HepG2 (cell line): Measurements from ENCODE around the gene LGALS13. TPM values are rescaled to one million over a fixed set of nuclear protein-coding genes. Genes with fewer than 3 reads are reported as not detected.
A peak's percentile ranks its signal among the peaks of the same experiment; 100 is the strongest.

Experiments used
- CCDC6 ChIP-seq: sonication (generic); formaldehyde crosslinking; IDR thresholded peaks from 2 replicates; pipeline ENCODE4 v1.8.1; 2022; ENCODE audit warnings: mild to moderate bottlenecking, missing genetic modification reagents, moderate library complexity
- CEBPG ChIP-seq: IDR thresholded peaks from 2 replicates; pipeline ENCODE4 v1.6.1; 2016
- CREB1 ChIP-seq, 2 experiments: fragments of 450-650 bp in 1 of 2; IDR thresholded peaks; 2 replicates each; pipeline ENCODE4 v1.6.1; 2016 to 2017; ENCODE audit warnings: control low read depth in 1 of 2, mild to moderate bottlenecking in 1 of 2, missing compliant biosample characterization in 1 of 2, missing genetic modification characterization in 1 of 2
- IRF2 ChIP-seq: IDR thresholded peaks from 2 replicates; pipeline ENCODE4 v1.6.1; 2018; ENCODE audit warnings: missing genetic modification reagents, missing compliant biosample characterization
- KDM5B ChIP-seq: sonication (generic); formaldehyde crosslinking; IDR thresholded peaks from 2 replicates; pipeline ENCODE4 v1.4.0; 2020; ENCODE audit warnings: missing genetic modification reagents, mild to moderate bottlenecking, borderline replicate concordance
- POLR2G ChIP-seq: fragments of 200-400 bp; formaldehyde crosslinking; IDR thresholded peaks from 2 replicates; pipeline ENCODE4 v1.6.1; 2018; ENCODE audit warnings: mild to moderate bottlenecking, low read depth, low read length, moderate library complexity
- RFX5 ChIP-seq: IDR thresholded peaks from 2 replicates; pipeline ENCODE4 v1.6.1; 2011; ENCODE audit warnings: low read depth, low read length, improper control_type of control experiment
- RXRB ChIP-seq: IDR thresholded peaks from 2 replicates; pipeline ENCODE4 v1.6.1; 2016; ENCODE audit warnings: borderline replicate concordance, missing genetic modification reagents, missing compliant biosample characterization
- SAP130 ChIP-seq: IDR thresholded peaks from 2 replicates; pipeline ENCODE4 v1.6.1; 2016; ENCODE audit warnings: low read depth
- SIN3A ChIP-seq: IDR thresholded peaks from 2 replicates; pipeline ENCODE4 v1.6.1; 2011; ENCODE audit warnings: low read depth, mild to moderate bottlenecking, control low read depth, low read length, borderline replicate concordance
- YEATS4 ChIP-seq: sonication (generic); formaldehyde crosslinking; IDR thresholded peaks from 2 replicates; pipeline ENCODE4 v1.4.0; 2020; ENCODE audit warnings: missing genetic modification reagents, borderline replicate concordance
- ZNF646 ChIP-seq: sonication (generic); formaldehyde crosslinking; IDR thresholded peaks from 2 replicates; pipeline ENCODE4 v1.9.0; 2021; ENCODE audit warnings: mild to moderate bottlenecking, missing genetic modification reagents
- polyA plus RNA-seq, 8 experiments: library from polyadenylated mRNA; depleted of rRNA in 3 of 8; stranded (reverse) in 7 of 8; unstranded in 1 of 8; fragments of >200 nt; fragmentation: Illumina TruSeq in 4 of 8; extraction: Trizol in 4 of 8; gene quantifications; 2 replicates each; pipeline versions ENCODE4 v1.2.1 to v1.2.3, GENCODE V29; 2011 to 2016; ENCODE audit warnings: low read depth in 4 of 8, missing spikeins in 1 of 8, mixed read lengths in 1 of 8; ENCODE audit not compliant: insufficient read depth in 1 of 8
- total RNA-seq, 5 experiments: library from RNA; depleted of rRNA; stranded (reverse); fragments of >200 nt; fragmentation: Illumina TruSeq; extraction: Trizol; gene quantifications; 2 replicates each; pipeline ENCODE4 v1.2.3, GENCODE V29; 2016; ENCODE audit warnings: low read depth in 1 of 5
- TF ChIP-seq, protein P1 (sequence below): sonication (generic); formaldehyde crosslinking; IDR thresholded peaks from 2 replicates; pipeline ENCODE4 v1.4.0; 2020; ENCODE audit warnings: missing genetic modification reagents

Gene LGALS13
- total and polyA plus RNA-seq, 2 of the 13 experiments (the other 11 are each of a cell fraction or from before 2014, with no cell fraction given), result not detected

DNA sequence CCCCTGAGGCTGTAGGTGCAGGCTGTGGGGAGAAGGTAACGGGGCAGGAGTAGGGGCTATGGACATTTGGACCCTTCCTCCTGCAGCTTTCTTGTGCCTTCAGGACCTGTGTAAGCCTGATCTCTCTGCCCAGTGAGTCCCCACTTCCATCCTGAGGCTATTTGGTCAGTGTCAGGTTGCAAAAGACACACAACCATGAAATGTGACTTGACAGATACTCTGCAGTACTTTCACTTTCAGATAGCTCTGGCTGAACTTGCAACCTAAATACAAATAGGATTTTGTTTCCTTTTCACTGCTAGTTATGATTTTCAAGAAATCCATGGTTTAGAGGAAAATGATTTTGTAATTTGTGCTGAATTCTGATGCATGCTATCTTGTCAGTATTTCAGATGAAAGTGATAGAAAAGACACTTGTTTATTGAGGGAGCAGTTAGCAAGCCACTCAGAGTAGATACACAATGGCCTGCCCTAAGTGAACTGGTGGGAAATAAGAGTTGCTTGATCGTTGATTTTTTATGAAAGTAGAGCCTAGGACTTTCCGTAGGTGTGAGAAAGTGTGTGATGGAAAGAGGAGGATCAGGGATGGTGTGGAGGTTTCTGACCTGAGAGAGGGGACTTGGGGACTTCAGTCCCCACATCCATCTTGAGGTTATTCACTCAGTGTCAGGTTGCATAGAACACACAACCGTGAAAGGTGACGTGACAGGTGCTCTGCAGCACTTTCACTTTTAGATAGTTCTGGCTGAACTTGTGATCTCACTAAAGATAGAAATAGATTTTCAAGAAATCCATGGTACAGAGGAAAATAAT is 44.3 kb upstream of the LGALS13 start (continued):
- TF ChIP-seq RXRB (CRISPR knock-in tag) (0 out of 2 replicates have a peak, but pooled peaks have one; percentile 12), ZNF646 (CRISPR knock-in tag) (peak; percentile 86; the same call in 1 of the 2 replicates), KDM5B (CRISPR knock-in tag) (no peak), CEBPG (0 out of 2 replicates have a peak, but pooled peaks have one; percentile 12), IRF2 (CRISPR knock-in tag) (peak; percentile 96), POLR2G (no peak), RFX5 (no peak), CREB1 (IDR thresholded peaks at IDR 0.05) (peak; percentile 40; the same call in 1 of the 2 replicates), CREB1 (CRISPR knock-in tag; IDR thresholded peaks at IDR 0.05) (no peak; the same call in 1 of the 2 replicates), CCDC6 (CRISPR knock-in tag) (no peak), SAP130 (CRISPR knock-in tag) (peak; percentile 65), YEATS4 (CRISPR knock-in tag) (no peak), SIN3A (0 out of 2 replicates have a peak, but pooled peaks have one; percentile 16)
- TF ChIP-seq, protein P1, sequence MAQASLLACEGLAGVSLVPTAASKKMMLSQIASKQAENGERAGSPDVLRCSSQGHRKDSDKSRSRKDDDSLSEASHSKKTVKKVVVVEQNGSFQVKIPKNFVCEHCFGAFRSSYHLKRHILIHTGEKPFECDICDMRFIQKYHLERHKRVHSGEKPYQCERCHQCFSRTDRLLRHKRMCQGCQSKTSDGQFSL (CRISPR knock-in tag), result no peak
